Measurements from ENCODE around the gene GPR89A.

GPR89A gene

DNA sequence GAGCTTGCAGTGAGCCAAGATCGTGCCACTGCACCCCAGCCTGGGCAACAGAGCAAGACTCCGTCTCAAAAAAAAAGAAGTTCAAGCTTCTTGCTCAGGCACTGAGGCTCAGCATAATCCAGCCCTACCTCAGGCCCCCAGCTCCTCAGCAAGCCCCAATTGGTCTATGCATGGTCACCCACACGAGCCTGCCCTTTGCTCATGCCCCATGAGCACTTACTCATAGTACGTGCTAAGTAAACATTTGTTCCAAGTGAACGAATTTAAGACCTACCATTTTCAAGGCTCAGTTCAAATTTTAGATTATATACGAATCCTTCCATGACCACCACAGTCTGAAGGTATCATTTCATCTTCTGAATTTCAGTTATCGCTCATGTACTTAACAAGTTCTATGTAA, 95.0 kb downstream of the GPR89A start:
- Histone ChIP-seq H3K27me3 (ENCODE audit: control insufficient read depth, insufficient read depth, low read length) (no peaks in the 10 kb centered on the region), H3K9me3 (ENCODE audit: control insufficient read depth, insufficient read depth, low read depth, low read length) (no peaks in the 10 kb centered on the region), H3K36me3 (ENCODE audit: control insufficient read depth, insufficient read depth, low read length) (no peaks in the 10 kb centered on the region), H3K4me3 (ENCODE audit: low read depth, low read length) (no peak overlapping the region), H3K4me1 (ENCODE audit: control insufficient read depth, insufficient read depth, low read length) (peaks cover 6% of the 10 kb centered on the region; the same call in 1 of the 2 replicates), H3K27ac (ENCODE audit: low read depth, low read length) (no peak overlapping the region), H3K9ac (ENCODE audit: low read length) (no peak overlapping the region)

GRCh38 chr1:145705622-145706021, 97.8 kb downstream of the GPR89A start:
- H3K4me3 ChIP-seq (ENCODE audit: low read depth, low read length): no peak overlapping the region
- no peak overlapping the region for H3K9ac ChIP-seq (ENCODE audit: low read length)
- H3K27ac ChIP-seq (ENCODE audit: low read depth, low read length): no peak overlapping the region
- H3K4me1 ChIP-seq (ENCODE audit: control insufficient read depth, insufficient read depth, low read length): peaks cover 6% of the 10 kb centered on the region; the same call in 1 of the 2 replicates
- H3K36me3 ChIP-seq (ENCODE audit: control insufficient read depth, insufficient read depth, low read length): no peaks in the 10 kb centered on the region
- no peaks in the 10 kb centered on the region for H3K9me3 ChIP-seq (ENCODE audit: control insufficient read depth, insufficient read depth, low read depth, low read length)
- H3K27me3 ChIP-seq (ENCODE audit: control insufficient read depth, insufficient read depth, low read length): no peaks in the 10 kb centered on the region

DNA sequence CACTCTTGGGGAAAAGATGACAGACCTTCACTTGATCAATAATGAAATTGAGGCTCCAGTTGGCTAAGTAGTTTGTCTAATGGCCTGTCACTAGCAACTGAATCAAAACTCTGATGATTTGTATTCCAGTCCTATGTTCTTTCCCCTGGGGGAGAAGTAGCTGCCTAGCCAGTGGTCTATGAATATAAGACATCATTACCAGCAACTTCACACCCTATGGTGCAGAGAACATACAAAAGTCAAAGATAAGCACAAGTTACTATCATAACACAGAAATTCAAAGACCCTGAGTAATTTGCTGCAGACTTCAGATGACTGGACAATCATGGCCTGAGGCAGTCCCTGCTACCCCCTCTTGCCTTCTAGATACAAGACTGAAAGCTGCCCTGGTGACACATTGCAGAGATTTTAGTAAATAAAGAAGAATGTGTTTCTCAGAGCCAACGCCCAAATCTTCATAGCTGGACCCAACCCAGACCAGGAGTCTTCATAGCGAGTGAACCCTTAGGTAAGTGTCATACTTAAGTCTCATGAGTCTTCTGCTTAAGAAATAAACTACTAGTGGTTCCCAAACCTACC, 98.4 kb downstream of the GPR89A start:
- Histone ChIP-seq H3K9me3 (ENCODE audit: control insufficient read depth, insufficient read depth, low read depth, low read length) (no peaks in the 10 kb centered on the region), H3K4me1 (ENCODE audit: control insufficient read depth, insufficient read depth, low read length) (peaks cover 6% of the 10 kb centered on the region; the same call in 1 of the 2 replicates), H3K27me3 (ENCODE audit: control insufficient read depth, insufficient read depth, low read length) (no peaks in the 10 kb centered on the region), H3K4me3 (ENCODE audit: low read depth, low read length) (no peak overlapping the region), H3K27ac (ENCODE audit: low read depth, low read length) (no peak overlapping the region), H3K9ac (ENCODE audit: low read length) (no peak overlapping the region), H3K36me3 (ENCODE audit: control insufficient read depth, insufficient read depth, low read length) (no peaks in the 10 kb centered on the region)

- Histone ChIP-seq H3K4me1 (ENCODE audit: control insufficient read depth, insufficient read depth, low read length) (peaks cover 6% of the 10 kb centered on the region; the same call in 1 of the 2 replicates), H3K4me3 (ENCODE audit: low read depth, low read length) (no peak within 1 kb of the TSS), H3K9me3 (ENCODE audit: control insufficient read depth, insufficient read depth, low read depth, low read length) (no peaks in the 10 kb centered on the region), H3K27ac (ENCODE audit: low read depth, low read length) (no peak within 1 kb of the TSS), H3K27me3 (ENCODE audit: control insufficient read depth, insufficient read depth, low read length) (no peaks in the 10 kb centered on the region), H3K9ac (ENCODE audit: low read length) (no peak within 1 kb of the TSS), H3K36me3 (ENCODE audit: control insufficient read depth, insufficient read depth, low read length) (no peaks in the 10 kb centered on the region)
Observed at GRCh38 chr1:145707183-145707867, 99.5 kb downstream of the GPR89A start, which contains the start of gene PDZK1. Gene PDZK1, minus strand, starts transcription at chr1:145707368. Its CDS starts 19,347 bp downstream, at chr1:145688021.

GRCh38 chr1:145708063-145708462, 100.3 kb downstream of the GPR89A start:
- Histone ChIP-seq H3K4me3 (ENCODE audit: low read depth, low read length) (no peak overlapping the region), H3K27ac (ENCODE audit: low read depth, low read length) (no peak overlapping the region), H3K4me1 (ENCODE audit: control insufficient read depth, insufficient read depth, low read length) (peaks cover 6% of the 10 kb centered on the region; the same call in 1 of the 2 replicates), H3K9me3 (ENCODE audit: control insufficient read depth, insufficient read depth, low read depth, low read length) (no peaks in the 10 kb centered on the region), H3K27me3 (ENCODE audit: control insufficient read depth, insufficient read depth, low read length) (no peaks in the 10 kb centered on the region), H3K9ac (ENCODE audit: low read length) (no peak overlapping the region), H3K36me3 (ENCODE audit: control insufficient read depth, insufficient read depth, low read length) (no peaks in the 10 kb centered on the region)

- peaks cover 6% of the 10 kb centered on the region; the same call in 1 of the 2 replicates for H3K4me1 ChIP-seq (ENCODE audit: control insufficient read depth, insufficient read depth, low read length)
Observed at GRCh38 chr1:145710291-145711027, 102.7 kb downstream of the GPR89A start.

GRCh38 chr1:145711213-145711651, 103.4 kb downstream of the GPR89A start:
- H3K9me3 ChIP-seq (ENCODE audit: control insufficient read depth, insufficient read depth, low read depth, low read length): no peaks in the 10 kb centered on the region
- no peaks in the 10 kb centered on the region for H3K27me3 ChIP-seq (ENCODE audit: control insufficient read depth, insufficient read depth, low read length)
- peaks cover 7% of the 10 kb centered on the region; the same call in 1 of the 2 replicates for H3K4me1 ChIP-seq (ENCODE audit: control insufficient read depth, insufficient read depth, low read length)
- H3K4me3 ChIP-seq (ENCODE audit: low read depth, low read length): no peak overlapping the region
- no peak overlapping the region for H3K27ac ChIP-seq (ENCODE audit: low read depth, low read length)
- no peaks in the 10 kb centered on the region for H3K36me3 ChIP-seq (ENCODE audit: control insufficient read depth, insufficient read depth, low read length)
- no peak overlapping the region for H3K9ac ChIP-seq (ENCODE audit: low read length)

More at GRCh38 chr1:145710291-145711027, 102.7 kb downstream of the GPR89A start:
- Histone ChIP-seq H3K27ac (ENCODE audit: low read depth, low read length) (no peak overlapping the region), H3K36me3 (ENCODE audit: control insufficient read depth, insufficient read depth, low read length) (no peaks in the 10 kb centered on the region), H3K9me3 (ENCODE audit: control insufficient read depth, insufficient read depth, low read depth, low read length) (no peaks in the 10 kb centered on the region), H3K4me3 (ENCODE audit: low read depth, low read length) (no peak overlapping the region), H3K27me3 (ENCODE audit: control insufficient read depth, insufficient read depth, low read length) (no peaks in the 10 kb centered on the region), H3K9ac (ENCODE audit: low read length) (no peak overlapping the region)

- H3K4me1 ChIP-seq (ENCODE audit: control insufficient read depth, insufficient read depth, low read length): peaks cover 8% of the 10 kb centered on the region; the same call in 1 of the 2 replicates
- no peaks in the 10 kb centered on the region for H3K9me3 ChIP-seq (ENCODE audit: control insufficient read depth, insufficient read depth, low read depth, low read length)
- H3K9ac ChIP-seq (ENCODE audit: low read length): no peak overlapping the region
- peaks cover 4% of the 10 kb centered on the region; the same call in 1 of the 2 replicates for H3K27me3 ChIP-seq (ENCODE audit: control insufficient read depth, insufficient read depth, low read length)
- no peaks in the 10 kb centered on the region for H3K36me3 ChIP-seq (ENCODE audit: control insufficient read depth, insufficient read depth, low read length)
- no peak overlapping the region for H3K27ac ChIP-seq (ENCODE audit: low read depth, low read length)
- H3K4me3 ChIP-seq (ENCODE audit: low read depth, low read length): no peak overlapping the region
Observed at GRCh38 chr1:145714524-145715111, 106.8 kb downstream of the GPR89A start.

DNA sequence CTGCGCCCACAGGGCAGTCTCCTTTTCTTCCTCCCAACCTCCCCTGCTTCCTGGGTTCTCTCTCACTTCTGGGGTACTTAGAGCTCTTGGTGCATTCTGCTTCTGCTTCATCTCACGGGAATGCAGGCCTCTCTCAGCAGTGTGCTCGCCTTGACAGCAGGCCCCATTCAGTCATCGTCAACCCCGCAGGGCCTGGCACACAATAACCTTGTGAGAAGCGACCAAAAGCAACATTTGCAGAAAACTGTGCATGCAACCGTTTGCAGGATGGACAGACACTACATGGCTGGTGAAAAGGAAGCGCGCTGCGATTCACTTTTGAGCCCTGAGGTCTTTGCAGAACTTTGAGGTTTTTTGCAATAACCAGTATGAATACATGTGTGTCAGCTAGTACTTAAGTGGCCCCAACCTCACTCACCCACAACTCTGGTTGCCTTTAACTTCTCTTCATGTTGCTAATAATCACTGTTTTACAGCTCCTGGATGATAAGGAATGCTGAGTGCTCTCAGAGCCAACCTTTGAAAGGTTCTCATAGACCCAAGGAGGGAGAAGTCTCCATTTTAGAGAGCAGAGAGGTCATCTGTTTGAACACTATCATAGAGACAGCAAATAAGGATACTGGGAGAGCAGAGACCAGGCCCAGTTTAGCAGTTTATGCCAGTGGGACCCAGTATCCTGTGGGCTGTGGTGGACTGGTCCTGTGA, 109.0 kb downstream of the GPR89A start:
- H3K4me1 ChIP-seq (ENCODE audit: control insufficient read depth, insufficient read depth, low read length): peaks cover 14% of the 10 kb centered on the region; the same call in 1 of the 2 replicates
- peaks cover 20% of the 10 kb centered on the region for H3K27me3 ChIP-seq (ENCODE audit: control insufficient read depth, insufficient read depth, low read length)
- H3K9ac ChIP-seq (ENCODE audit: low read length): no peak overlapping the region
- no peak overlapping the region for H3K4me3 ChIP-seq (ENCODE audit: low read depth, low read length)
- H3K27ac ChIP-seq (ENCODE audit: low read depth, low read length): no peak overlapping the region
- H3K36me3 ChIP-seq (ENCODE audit: control insufficient read depth, insufficient read depth, low read length): no peaks in the 10 kb centered on the region
- H3K9me3 ChIP-seq (ENCODE audit: control insufficient read depth, insufficient read depth, low read depth, low read length): no peaks in the 10 kb centered on the region

DNA sequence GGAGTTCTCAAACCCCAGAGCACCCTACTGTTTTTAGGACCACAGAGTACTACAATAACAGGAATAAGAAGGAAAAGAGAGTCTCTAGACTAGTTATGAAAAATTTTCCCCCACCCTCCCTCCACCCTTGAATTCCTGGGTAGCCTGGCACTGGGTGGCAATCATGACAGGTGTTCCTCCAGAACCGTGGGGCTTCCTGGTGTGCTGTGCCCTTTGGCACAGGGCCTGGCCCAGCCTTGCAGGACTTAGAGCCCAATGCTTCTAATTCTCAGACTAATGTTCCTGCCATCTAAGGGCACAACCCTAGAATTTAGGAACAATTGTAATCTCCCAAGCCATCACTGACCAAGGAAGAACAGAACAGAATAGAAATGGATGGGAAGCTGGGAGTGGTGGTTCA, 110.0 kb downstream of the GPR89A start:
- peaks cover 14% of the 10 kb centered on the region; the same call in 1 of the 2 replicates for H3K4me1 ChIP-seq (ENCODE audit: control insufficient read depth, insufficient read depth, low read length)
- H3K27me3 ChIP-seq (ENCODE audit: control insufficient read depth, insufficient read depth, low read length): peaks cover 20% of the 10 kb centered on the region
- no peaks in the 10 kb centered on the region for H3K36me3 ChIP-seq (ENCODE audit: control insufficient read depth, insufficient read depth, low read length)
- H3K9me3 ChIP-seq (ENCODE audit: control insufficient read depth, insufficient read depth, low read depth, low read length): no peaks in the 10 kb centered on the region
- no peak overlapping the region for H3K4me3 ChIP-seq (ENCODE audit: low read depth, low read length)
- H3K9ac ChIP-seq (ENCODE audit: low read length): no peak overlapping the region
- H3K27ac ChIP-seq (ENCODE audit: low read depth, low read length): no peak overlapping the region

Measured in HUES6 (cell line).